IPS-15b (cell line): ENCODE results near the gene ULK3.
A peak's percentile ranks its signal among the peaks of the same experiment; 100 is the strongest.

Experiments used
- H3K27me3 ChIP-seq: one replicate; pipeline ENCODE4 v1.6.1; 2013; ENCODE audit warnings: low read length; ENCODE audit not compliant: control insufficient read depth, insufficient read depth
- H3K36me3 ChIP-seq: one replicate; pipeline ENCODE4 v1.6.1; 2013; ENCODE audit warnings: low read length; ENCODE audit not compliant: control insufficient read depth, insufficient read depth
- H3K4me1 ChIP-seq: one replicate; pipeline ENCODE4 v1.6.1; 2013; ENCODE audit warnings: mild to moderate bottlenecking, low read length; ENCODE audit not compliant: control insufficient read depth, insufficient read depth
- H3K4me3 ChIP-seq: one replicate; pipeline ENCODE4 v1.5.1; 2013; ENCODE audit warnings: low read depth, low read length
- H3K9ac ChIP-seq: one replicate; pipeline ENCODE4 v1.6.1; 2013; ENCODE audit warnings: low read depth, mild to moderate bottlenecking, low read length
- H3K9me3 ChIP-seq: one replicate; pipeline ENCODE4 v1.6.1; 2013; ENCODE audit warnings: mild to moderate bottlenecking, low read length; ENCODE audit not compliant: control insufficient read depth, insufficient read depth

Gene ULK3

DNA sequence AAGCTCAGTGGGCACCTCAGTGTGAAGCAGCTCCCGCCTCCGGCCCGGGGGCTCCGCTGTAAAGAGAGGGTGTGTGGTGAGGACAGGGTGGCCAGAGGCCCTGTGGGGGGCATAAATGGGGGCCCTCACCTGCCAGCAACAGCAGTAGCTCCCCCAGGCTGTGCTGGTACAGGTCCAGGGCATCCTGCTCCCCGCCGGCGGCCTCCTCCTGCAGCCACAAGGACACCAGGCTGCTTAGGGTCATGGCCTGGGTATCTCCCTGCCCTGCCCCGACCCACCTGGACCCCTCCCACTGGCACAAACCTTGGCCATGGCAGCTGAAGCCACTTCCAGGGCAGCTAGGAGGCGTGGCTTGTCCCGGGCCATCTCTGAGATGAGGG, 4.8 kb downstream of the ULK3 start:
- H3K9me3 ChIP-seq = no peaks in the 10 kb centered on the region
- H3K9ac ChIP-seq = no peak overlapping the region
- H3K4me1 ChIP-seq = peaks cover 3% of the 10 kb centered on the region
- H3K36me3 ChIP-seq = peaks cover 12% of the 10 kb centered on the region
- H3K27me3 ChIP-seq = no peaks in the 10 kb centered on the region
- H3K4me3 ChIP-seq = no peak overlapping the region

DNA sequence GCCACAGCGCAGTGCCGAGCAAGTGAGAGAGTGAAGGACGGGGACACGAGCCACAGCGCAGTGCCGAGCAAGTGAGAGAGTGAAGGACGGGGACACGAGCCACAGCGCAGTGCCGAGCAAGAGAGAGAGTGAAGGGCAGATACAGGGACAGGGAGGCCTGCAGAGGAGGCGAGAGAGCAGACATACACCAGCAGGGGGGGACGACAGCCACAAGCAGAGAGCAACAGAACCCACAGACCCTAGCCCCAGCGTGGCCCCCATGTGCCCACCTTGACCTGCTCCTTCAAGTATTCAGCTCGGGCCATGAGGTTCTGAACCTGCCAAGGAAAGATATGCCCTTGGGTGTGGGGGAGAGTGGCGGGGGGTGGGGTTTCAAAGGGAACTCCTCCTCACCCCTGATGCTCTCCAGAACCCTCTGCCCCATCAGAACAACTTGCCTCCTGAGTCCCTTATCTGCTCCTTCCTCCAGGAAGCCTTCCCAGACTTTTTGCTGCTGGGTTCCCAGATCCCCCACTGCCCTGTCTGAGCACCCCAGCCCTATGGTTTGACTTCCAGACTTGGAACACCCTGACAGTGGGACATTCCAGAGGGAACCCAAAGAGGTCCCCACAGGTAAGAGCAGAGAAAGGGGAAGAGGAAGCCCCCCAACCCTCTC, 5.3 kb downstream of the ULK3 start:
- H3K36me3 ChIP-seq = peaks cover 12% of the 10 kb centered on the region
- no peak overlapping the region for H3K4me3 ChIP-seq
- no peaks in the 10 kb centered on the region for H3K27me3 ChIP-seq
- peaks cover 3% of the 10 kb centered on the region for H3K4me1 ChIP-seq
- no peak overlapping the region for H3K9ac ChIP-seq
- H3K9me3 ChIP-seq = no peaks in the 10 kb centered on the region

DNA sequence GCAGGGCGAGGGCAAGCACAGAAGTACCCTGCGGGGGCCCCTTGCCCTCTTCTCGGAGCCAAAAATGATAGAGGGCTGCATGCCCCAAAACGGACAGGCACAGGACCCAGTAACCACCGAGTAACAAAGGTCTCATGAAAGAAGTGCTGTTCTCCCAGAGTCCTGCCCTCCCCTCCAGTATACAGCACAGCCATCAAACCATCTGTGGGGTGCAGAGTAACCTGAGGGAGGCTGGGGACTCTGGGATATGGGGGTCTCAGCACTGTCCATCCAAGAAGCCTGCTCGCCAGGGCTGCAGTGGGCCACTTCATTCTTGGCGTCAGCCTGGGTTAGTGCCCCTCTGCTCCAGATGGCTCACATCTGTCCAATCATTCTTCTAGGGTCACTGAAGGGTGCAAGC, 6.1 kb downstream of the ULK3 start:
- Histone ChIP-seq H3K27me3 (no peaks in the 10 kb centered on the region), H3K9me3 (no peaks in the 10 kb centered on the region), H3K4me1 (peaks cover 3% of the 10 kb centered on the region), H3K4me3 (no peak overlapping the region), H3K9ac (no peak overlapping the region), H3K36me3 (peaks cover 12% of the 10 kb centered on the region)

DNA sequence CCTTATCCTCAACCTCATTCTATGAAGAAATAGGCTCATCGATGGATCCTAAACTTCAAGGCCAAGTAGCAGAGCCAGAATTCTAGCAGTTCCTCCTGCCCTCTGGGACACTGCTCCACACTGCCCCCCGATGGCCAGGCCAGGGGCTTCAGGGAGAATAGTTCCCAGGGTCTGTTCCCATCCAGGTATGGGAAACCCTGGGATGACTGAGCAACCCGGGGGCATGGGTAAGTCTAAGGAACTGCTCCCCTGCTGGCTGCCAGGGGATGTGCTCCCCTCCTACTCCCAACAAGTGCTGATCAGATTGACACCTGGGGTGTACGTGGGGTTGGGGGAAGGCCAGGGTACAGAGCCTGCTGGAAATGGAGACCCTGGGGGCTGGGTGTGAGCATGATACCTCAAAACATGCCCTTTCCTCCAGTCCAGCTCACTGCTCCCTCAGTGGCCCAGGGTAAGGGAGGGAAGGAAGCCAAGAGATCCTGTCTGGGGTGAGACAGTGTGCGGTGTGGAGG, 7.6 kb downstream of the ULK3 start:
- Histone ChIP-seq H3K27me3 (no peaks in the 10 kb centered on the region), H3K4me3 (no peak overlapping the region), H3K36me3 (peaks cover 9% of the 10 kb centered on the region), H3K9ac (no peak overlapping the region), H3K4me1 (peaks cover 3% of the 10 kb centered on the region), H3K9me3 (no peaks in the 10 kb centered on the region)

DNA sequence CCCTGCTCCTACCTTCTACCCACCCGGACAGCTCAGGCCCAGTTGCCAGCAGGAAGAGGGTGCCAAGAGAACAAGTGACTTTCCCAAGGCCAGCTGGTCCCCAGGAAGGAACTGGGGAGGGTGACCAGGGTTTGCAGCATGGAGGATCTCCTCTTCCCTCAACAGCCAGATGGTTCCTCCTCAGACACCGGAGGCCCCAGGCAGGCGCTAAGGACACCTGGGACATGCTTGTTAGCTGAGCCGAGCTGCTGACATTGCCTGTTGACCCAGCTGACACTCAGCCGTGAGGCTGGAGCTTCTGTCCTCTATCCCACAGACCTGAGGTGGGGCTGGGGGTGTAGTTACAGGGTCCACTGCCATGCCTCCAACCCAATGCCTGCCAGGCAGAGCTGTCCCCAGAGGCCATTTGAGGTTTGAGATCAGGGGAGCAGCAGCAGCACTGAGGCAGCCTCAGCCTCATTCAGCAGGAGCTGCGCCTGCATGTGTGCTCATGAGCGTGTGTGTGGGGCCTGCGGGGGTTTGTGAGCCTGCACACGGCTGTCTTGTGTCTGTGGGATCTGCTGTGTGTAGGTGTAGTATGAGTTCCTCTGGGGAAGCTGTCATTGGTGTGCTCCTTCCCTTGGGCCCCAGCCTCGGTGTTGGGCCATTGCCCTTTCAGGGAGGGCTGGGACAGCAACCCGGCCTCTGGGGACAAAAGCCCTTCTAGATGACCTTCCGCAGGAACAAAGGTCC, 9.4 kb downstream of the ULK3 start:
- no peak overlapping the region for H3K9ac ChIP-seq
- H3K27me3 ChIP-seq = peaks cover 5% of the 10 kb centered on the region
- no peak overlapping the region for H3K4me3 ChIP-seq
- H3K9me3 ChIP-seq = no peaks in the 10 kb centered on the region
- peaks cover 3% of the 10 kb centered on the region for H3K36me3 ChIP-seq
- peaks cover 3% of the 10 kb centered on the region for H3K4me1 ChIP-seq

DNA sequence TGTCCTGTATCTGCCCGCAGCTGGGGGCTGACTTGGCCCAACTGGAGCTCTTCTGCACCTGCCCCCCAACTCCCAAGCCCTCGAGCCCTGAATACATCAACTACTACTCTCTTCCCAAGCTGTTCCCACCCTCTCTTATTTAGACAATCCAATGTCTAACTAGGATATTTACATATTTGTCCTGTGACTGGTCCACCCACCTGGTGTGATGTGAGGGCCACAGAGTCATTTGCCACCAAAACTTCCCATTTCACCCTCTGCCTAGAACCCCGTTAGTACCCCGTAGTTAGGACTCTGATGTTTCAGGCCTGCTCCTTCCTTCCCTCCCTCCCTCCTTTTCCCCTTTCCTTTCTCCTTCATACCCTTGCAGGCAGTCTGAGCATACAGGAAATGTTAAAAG, 10.1 kb downstream of the ULK3 start:
- Histone ChIP-seq H3K4me1 (peaks cover 3% of the 10 kb centered on the region), H3K4me3 (no peak overlapping the region), H3K9me3 (no peaks in the 10 kb centered on the region), H3K27me3 (peaks cover 10% of the 10 kb centered on the region), H3K9ac (no peak overlapping the region), H3K36me3 (no peaks in the 10 kb centered on the region)

DNA sequence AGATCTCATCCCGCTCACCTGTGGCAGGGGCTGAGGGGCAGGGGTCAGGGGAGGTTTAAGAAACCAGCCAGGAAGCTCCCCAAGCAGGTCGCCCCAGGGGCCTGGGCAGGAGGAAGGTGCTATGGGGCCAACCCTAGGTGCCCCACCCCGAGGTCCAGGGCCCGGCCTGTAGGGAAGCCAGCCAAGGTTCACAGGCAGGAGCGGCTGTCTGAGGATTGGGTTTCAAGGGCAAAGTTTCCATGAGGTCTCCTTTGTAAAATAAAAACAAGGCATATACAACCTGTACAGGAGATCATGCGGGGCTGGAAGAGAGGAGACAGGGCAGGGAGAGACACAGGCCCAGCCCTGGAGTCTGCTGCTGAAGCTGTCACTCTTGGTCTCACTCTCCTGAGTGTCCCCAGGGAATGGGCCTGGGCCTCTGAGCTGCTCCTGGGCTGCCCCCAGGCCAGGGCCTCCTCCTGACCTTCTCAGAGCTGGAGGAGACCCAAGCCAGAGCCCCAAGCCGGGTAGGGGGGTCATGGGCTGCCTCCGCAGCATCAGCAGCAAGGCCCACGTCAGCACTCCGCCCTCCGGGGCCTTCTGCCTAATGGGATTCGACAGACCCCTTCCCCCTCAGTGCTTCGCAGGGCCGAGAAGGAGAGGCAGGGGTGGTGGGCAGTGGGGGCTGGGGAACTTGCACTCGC, 11.0 kb downstream of the ULK3 start:
- H3K4me1 ChIP-seq = peaks cover 3% of the 10 kb centered on the region
- no peak overlapping the region for H3K4me3 ChIP-seq
- peaks cover 18% of the 10 kb centered on the region for H3K27me3 ChIP-seq
- peak overlapping the region; percentile 3 for H3K9ac ChIP-seq
- H3K9me3 ChIP-seq = no peaks in the 10 kb centered on the region
- no peaks in the 10 kb centered on the region for H3K36me3 ChIP-seq

DNA sequence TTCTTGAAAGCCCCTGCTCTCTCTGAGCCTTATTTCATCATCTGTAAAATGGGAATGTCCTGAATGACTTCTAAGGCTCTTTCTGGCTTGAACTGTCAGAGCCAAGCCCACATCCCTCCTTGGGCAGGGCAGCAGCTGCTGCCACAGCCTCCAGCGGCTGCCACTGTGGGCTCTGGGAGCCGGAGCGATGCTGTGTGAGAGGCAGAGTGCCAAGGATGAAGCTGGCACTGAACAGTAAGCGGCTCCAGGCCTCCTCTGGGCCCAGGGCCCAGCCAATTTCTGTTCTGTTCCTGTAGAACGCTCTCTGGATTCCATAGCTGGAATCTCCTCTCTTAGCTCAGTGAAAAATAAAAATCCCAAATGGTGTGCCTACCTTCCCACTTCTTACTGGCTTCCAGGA, 12.1 kb downstream of the ULK3 start:
- peaks cover 27% of the 10 kb centered on the region for H3K27me3 ChIP-seq
- peaks cover 3% of the 10 kb centered on the region for H3K4me1 ChIP-seq
- H3K9me3 ChIP-seq = no peaks in the 10 kb centered on the region
- no peak overlapping the region for H3K9ac ChIP-seq
- H3K36me3 ChIP-seq = no peaks in the 10 kb centered on the region
- H3K4me3 ChIP-seq = no peak overlapping the region

DNA sequence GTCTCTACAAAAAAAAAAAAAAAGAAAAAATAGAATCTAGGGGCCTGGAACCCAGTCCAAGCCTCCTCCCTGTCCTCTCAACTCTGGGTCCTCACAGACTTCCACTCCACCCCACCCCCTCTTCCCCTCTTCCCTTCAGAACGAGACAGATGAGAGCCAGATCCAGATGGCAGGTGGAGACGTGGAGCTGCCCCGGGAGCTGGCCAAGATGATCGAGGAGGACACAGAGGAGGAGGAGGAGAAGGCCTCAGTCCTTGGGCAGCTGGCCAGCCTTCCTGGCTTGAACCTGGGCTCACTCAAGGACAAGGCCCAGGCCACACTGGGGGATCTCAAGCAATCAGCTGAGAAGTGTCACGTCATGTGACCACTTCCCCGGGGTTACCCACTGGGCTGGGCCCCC, 13.0 kb downstream of the ULK3 start:
- H3K27me3 ChIP-seq = peaks cover 35% of the 10 kb centered on the region
- no peak overlapping the region for H3K9ac ChIP-seq
- no peaks in the 10 kb centered on the region for H3K4me1 ChIP-seq

DNA sequence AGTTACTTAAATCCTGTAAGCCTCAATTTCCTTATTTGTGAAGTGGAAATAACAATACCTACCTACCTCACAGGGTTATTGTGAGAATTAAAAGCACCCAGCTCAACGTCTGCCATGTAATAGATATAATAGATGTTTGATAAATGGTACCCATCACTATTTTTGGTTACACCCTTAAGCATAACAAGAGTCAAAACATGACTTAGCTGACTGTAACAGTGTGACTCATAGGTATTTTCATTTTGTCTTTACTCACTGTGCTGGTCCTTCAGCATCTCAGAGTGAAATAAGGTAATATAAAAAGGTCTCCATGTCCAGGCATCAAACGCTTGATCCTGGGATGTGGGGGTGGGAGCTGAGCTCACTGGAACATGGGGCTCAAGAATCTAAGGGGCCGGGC, 13.5 kb downstream of the ULK3 start:
- no peak overlapping the region for H3K4me3 ChIP-seq

More for the DNA sequence above, 13.0 kb downstream of the ULK3 start:
- Histone ChIP-seq H3K36me3 (no peaks in the 10 kb centered on the region), H3K4me3 (no peak overlapping the region), H3K9me3 (no peaks in the 10 kb centered on the region)

DNA sequence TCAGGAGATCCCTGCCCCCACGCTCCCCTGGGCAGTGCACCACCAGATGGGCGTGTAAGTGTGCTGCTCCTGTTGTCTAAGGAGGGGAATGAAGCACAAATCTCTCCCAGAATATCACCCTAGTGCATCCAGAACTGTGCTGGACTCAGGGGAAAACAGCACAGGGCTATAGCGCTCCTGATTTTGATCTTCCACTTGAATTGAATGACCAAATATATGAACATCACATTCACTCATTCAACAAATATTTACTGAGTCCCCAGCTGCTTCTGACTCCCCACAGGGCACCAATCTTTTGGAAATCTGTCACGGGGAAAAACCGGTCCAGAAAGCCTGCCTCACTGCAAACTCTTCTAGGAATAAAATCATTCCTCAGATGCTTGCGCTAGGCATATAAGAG, 14.1 kb downstream of the ULK3 start:
- Histone ChIP-seq H3K36me3 (no peaks in the 10 kb centered on the region), H3K27me3 (peaks cover 43% of the 10 kb centered on the region), H3K4me3 (no peak overlapping the region), H3K4me1 (no peaks in the 10 kb centered on the region), H3K9ac (no peak overlapping the region), H3K9me3 (no peaks in the 10 kb centered on the region)

More for the DNA sequence above, 13.5 kb downstream of the ULK3 start:
- Histone ChIP-seq H3K9ac (no peak overlapping the region), H3K36me3 (no peaks in the 10 kb centered on the region), H3K4me1 (no peaks in the 10 kb centered on the region), H3K9me3 (no peaks in the 10 kb centered on the region), H3K27me3 (peaks cover 40% of the 10 kb centered on the region)

DNA sequence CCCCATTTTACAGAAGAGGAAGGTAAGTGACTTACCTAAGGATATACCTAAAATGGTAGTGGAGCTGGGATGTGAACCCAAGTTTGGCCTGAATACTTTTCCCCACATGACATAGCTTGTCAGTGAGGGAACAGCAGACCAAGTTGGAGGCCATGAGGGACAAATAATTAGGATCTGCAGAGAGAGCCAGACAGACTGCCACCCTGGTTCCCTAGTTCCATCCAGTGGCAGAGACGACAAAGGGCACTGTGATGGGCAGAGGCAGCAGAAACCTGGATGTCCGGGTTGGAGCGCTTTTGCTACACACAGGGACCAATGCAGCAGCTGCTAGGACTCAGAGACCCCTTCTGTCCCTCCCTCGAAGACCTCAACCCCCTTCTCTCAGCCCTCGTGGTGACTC, 15.3 kb downstream of the ULK3 start:
- no peaks in the 10 kb centered on the region for H3K4me1 ChIP-seq
- H3K4me3 ChIP-seq = no peak overlapping the region
- no peaks in the 10 kb centered on the region for H3K36me3 ChIP-seq
- H3K27me3 ChIP-seq = peaks cover 43% of the 10 kb centered on the region
- no peak overlapping the region for H3K9ac ChIP-seq
- no peaks in the 10 kb centered on the region for H3K9me3 ChIP-seq
